ENCODE data around the gene ACER1.
"Not testable (repeated sequence)": the region's sequence is repeated elsewhere in the genome, so short reads cannot be mapped to it uniquely, and the experiment has no call there.

Gene ACER1

DNA sequence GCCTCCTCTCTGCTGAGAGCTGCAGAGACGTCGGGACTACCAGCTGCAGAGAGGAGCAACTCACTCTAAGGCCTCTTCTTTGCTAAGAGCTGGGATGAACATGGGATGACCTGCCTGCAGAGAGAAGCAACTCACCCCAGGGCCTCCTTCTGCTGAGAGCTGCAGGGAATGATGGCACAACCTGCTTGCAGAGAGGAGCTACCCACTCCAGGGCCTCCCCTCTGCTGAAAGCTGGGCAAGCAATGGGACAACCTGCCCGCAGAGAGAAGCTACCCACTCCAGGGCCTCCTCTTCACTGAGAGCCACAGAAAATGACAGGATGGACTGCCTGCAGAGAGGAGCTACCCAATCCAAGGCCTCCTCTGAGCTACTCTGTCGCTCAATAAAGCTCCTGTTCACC is 46.7 kb downstream of the ACER1 start:
- DNase-seq = no peak

DNA sequence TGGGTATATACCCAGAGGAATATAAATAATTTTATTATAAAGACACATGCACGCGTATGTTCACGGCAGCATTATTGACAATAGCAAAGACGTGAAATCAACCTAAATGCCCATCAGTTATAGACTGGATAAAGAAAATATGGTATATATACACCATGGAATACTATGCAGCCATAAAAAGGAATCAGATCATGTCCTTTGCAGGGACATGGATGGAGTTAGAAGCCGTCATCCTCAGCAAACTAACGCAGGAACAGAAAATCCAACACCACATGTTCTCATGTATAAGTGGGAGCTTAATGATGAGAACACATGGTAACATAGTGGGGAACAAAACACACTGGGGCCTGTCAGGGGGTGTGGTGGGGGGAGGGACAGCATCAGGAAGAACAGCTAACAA is 51.0 kb downstream of the ACER1 start:
- DNase-seq = not testable (repeated sequence)

DNA sequence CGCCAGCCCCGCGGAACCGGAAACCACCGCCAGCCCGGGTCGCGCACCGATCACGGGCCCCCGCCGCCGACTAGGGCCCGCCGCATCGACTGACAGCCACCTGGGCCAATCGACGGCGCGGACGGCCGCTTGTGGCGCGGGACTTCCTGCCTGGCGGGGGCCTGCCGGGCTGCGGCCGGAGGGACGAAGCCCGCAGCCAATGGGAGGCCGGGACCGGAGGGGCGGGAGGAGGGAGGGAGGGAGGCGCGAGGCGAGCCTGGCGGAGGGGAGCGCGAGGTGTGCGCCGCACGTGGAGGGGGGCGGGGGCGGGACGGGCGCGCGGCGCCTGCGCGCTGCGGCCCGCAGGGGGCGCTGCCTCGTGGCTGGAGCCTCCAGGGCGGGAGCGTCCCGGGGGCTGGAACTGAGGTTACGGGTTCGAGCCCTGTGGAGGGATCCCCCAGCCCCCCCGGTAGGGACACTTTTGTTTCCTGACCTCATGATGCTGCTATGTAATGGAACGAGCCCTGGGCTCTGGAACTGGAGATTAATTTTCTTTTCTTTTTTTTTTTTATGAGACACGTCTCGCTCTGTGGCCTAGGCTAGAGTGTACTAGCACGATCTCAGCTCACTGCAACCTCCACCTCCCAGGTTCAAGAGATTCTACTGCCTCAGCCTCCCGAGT is 53.4 kb downstream of the ACER1 start, which contains the start of gene MLLT1:
Gene MLLT1 (minus strand): TSS at position 45 of the 661 bp plus-strand sequence. CDS start 191 bp downstream, outside the sequence.
- peak; percentile 72 to 93 for DNase-seq

DNA sequence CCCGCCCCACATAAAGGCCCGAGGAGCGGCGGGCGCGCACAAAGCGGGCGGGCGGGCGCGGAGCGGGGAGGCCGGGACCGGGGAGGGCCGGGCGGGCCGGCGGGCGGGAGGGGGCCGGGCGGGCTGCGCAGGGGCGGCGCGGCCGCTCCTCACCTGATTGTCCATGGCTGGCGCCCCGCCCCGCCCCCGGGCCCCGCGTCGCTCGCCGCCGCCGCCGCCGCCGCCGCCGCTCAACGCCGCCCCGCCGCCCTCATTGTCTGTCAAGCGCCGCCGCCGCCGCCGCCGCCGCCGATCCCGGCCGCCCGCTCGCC is 53.8 kb downstream of the ACER1 start:
- DNase-seq = no peak

DNA sequence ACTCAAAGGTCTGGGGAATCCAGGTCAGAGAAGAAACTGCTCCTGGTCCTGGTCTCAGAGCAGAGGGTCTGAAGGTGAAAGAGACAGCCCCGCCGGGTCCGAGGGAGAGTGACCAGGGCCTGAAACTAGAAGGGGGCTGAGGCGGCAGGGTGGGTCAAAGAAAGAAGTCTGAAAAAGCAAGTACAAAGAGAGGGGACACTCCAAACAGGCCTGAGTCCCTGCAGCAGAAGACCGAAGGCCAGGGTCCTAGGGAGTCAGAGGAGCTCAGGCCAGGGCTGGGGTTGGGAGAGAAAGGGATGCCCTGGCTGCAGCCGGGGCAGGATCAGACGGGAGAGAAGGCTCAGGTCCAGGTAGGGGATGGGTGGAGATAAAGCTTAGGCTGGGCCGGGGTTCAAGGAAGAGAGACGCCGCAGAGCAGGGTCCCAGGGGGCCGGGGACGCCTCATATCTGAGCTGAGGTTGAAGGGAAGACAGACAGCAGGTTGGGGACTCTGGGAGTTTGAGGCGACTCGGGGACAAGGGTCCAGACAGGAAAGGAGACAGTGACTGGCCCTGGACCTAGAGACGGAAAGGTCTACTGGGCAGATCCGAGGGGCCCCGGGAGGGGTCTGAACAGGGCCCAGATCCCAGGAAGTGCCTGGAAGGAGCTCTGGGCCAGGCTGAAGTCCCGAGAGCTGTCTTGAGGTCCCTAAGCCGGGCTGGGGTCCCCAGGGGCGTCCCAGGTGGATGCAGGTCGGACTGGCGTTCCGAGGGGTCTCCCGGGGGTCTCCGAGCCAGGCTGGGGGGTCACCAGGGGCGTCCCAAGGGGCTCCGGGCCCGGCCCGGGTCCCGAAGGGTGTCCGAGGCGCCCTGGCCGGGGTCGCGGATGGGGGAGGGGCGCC is 54.4 kb downstream of the ACER1 start:
- no peak for DNase-seq

DNA sequence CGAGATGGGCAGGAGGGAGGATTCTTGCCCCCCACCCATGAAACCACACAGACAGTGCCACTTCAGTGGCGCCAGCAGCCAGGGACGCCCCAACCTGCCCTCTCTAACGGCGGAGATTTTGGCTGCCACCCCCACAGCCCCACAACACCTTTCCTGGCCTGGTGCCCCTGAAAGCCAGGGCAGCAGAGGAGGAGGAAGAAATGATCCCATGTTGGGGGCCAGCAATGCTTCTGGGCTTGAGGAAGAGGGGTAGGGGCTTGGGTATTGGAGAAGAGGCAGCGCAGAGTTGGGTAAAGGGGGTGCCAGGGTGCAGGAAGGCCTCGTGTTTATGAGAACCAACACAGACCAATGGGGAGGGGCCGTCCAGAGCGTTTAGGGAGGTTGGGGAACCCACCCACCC is 55.4 kb downstream of the ACER1 start:
- DNase-seq = no peak

DNA sequence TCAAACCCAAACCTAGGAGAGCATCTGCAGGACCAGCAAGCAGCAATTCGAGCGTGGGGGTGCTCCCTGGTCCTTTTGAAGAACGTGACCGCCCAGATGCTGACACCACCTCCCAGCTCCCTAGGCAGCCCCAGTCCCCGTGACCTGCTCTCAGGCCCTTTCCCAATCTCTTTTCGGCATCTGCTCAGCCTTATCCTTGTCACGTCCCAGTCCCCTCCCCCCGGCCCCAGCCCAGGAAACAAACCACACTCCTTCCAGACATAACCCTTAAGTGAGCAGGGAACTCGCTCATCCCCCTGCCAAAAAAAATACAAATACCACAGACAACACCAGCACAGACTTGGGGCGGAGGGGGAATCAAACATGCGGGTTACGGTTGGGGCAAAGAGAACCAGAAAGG is 57.0 kb downstream of the ACER1 start:
- DNase-seq = no peak

DNA sequence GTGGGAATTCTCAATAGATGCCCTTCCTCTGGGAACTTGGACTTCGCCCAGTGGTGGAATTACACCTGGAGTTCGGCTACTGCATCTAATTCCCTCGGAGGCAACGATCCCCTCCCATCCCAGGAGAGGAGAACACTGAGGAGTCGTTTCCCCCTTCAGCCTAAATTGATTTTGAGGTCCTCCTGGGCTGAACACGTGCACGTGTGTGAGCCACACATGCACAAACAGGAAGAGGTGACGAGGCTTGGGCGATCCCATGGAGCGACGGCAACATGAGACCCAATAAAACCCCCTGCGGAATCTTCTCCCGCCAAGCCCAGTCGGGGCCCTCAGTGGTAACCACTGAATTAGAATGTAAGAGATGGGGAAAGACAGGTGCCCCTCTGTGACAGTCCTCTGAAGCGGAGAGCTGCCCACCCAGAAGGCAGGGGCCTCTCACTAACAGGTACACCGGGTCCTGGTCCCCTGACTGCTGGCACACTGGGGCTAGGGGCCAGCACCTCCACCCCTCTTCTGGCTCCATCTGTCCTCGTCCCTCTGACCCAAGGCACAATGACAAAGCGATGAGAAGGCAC is 58.2 kb downstream of the ACER1 start:
- DNase-seq = no peak

DNA sequence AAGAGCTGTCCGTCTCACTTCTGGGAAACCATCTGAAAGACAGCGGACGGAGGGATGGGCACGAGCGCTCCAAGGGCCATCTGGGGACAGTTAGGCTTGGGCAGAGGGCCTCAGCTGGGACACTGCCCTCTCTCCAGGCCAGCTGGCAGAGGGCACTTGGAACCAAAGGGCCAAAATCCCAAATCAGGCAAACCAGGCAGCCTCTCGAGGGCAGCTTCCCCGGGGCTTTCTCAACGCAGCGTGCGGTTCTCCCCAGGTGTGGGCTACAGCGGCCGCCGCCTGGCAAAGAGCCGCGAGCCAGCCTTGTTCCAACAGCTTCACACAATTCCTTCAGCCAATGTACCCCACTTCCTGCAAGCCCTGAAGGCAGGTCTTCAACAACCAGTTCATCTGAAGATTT is 58.7 kb downstream of the ACER1 start:
- no peak for DNase-seq

DNA sequence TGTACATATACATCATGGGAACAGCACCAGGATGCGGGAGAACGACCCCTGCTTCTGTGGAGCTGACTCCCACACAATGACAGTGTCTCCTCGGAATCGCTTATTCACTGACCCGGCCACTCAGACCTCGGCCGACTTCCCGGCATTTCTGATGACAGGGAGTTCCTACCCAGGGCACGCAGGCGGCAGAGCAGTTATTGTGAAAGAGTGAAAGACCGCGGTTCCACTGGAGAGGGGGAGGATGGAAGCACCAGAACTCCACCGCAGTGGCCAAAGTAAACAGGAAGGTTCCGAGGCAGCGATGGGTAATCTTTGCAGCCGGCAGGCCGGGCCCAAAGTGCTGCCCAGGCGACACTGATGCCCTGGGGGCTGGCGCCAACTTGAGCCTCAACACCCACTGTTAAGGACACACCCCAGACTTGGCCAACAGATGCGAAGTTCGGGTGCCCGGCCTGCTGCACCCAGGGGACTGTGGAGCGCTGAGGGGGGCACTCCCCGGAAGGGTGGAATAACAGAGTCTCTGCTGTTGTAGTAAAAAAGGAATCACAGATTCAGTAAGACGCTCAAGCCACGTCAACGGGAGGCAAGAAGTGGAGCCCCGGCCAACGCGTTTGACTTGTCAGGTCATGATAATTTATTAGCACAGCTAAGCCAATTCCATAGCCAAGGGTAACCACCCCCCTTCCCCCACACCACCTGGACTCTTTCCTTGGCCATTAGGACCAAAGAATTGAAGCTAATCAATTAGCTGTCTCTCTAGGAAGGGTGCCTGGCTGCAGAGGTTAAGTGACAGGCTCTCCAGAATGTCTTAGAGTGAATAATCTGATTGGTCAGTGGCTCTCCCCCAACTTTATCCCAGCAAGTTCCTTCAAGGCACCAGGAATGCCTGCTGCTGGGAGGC is 59.5 kb downstream of the ACER1 start:
- DNase-seq = no peak

DNA sequence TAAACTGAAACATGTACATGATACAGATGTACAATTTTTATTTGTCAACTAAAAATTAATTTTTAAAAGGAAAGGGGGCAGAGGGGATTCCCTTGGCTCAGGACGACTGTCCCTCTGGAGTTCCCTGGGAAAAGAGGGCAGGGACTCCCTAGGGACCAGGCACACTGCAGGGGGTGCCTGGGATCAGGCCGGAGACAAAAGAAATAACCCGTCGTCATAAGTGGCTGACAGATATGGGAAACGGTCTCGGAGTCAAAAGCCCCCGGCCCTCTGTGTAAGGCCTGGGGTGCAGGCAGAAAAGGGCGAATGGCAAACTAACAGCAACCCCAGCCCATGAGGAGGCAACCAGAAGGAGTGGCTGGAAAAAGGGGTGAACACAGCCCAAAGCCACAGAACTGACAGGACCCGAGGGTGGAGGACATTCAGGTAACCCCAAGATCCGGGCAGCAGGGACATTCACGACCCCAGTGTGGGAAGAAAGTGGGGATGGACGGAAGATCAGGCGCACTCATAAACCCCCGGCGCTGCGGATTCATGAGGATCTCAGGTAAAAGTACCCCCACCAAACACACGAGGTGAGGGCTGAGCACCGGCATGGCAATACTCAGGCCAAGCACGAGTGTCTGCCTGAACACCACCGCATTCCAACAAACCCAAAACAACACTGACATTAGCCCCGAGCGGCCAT is 60.4 kb downstream of the ACER1 start:
- no peak for DNase-seq

DNA sequence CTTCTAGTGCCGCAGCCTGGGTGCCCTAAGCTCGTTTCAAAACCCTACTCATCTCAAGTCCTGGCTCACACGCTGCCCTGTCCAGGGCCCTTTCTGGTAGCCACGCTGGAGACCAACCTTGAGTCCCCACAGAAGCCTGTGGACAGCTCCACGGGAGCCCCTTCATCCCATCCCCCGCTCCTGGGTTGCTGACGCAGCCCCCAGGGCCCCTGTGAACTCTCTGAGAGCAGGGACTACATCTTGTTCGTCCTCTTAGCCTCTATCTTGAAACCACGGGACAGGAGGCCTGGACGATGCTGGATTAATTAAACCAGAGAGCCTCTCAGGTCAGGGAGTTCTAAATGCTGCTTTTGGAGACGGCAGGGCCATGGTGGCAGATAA is 61.0 kb downstream of the ACER1 start:
- no peak for DNase-seq

DNA sequence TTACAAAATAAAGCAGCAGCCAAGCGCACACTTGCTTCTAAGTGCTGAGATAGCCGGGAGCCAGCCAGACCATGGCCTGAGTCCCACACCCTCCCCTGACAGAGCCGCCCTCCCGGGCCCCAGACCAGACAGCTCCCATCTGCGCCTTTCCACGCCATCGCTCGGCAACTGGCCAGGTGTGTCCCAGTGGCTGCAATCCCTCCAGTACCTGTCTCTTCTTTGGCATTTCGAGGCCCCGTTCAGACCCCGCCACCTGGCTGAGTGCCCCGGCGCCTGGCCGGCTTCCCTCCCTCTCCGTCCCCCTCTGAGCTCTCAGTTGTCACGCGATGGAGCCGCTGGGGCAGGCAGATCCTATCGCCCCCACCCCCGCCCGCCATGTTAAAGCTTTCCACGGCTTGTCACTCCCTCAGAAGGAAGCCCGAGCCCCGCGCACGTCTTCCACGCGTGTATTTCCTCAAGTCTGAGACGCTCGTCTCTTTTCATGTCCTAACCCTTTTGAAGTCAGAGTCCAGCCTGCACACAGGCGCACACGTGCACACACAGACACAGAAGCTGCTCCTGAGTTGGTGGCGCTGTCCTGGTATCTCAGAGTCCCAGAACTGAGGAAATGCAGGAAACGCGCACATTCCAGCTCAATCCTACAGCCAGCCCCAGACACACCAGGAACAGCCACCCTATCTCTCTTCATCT is 61.5 kb downstream of the ACER1 start:
- DNase-seq = peak in 1 of 2 experiments; percentile 1

DNA sequence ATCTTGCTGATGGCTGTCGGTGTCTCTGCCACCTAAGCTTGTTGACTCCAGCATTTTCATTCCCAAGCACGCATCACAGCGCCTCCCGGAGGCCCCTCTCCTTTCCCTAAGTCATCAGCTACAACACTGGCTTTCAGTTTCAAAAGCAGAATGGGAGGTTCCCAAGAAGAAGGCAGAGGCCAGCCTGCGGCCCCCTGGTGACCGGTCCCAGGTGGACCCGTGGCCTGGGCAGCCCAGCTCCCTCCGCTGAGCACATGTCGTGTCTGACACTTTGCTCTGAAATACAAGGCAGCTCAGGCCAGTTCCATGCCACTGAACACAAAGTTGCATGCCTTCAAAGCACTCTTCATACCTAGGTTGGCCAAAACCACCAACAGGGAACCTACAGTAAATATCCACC is 62.2 kb downstream of the ACER1 start:
- DNase-seq = no peak

DNA sequence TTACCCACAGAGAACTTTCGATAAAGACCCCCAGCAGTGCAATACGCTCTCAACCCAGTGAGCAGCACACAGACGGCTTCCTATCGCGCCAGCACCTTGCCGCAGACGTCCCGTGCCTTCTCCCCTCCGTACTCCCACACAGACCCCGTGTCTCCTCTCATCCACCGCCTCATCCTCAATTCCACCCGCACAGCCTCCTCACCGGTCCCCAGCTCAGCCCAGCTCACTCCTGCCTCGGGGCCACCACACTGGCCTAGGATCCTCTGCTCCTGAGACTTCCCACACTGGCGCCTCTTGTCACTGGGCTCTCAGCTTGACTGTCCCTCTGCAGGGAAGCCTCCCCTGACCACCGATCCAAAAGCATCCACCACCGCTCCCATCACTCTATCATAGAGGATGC is 62.6 kb downstream of the ACER1 start:
- no peak for DNase-seq

DNA sequence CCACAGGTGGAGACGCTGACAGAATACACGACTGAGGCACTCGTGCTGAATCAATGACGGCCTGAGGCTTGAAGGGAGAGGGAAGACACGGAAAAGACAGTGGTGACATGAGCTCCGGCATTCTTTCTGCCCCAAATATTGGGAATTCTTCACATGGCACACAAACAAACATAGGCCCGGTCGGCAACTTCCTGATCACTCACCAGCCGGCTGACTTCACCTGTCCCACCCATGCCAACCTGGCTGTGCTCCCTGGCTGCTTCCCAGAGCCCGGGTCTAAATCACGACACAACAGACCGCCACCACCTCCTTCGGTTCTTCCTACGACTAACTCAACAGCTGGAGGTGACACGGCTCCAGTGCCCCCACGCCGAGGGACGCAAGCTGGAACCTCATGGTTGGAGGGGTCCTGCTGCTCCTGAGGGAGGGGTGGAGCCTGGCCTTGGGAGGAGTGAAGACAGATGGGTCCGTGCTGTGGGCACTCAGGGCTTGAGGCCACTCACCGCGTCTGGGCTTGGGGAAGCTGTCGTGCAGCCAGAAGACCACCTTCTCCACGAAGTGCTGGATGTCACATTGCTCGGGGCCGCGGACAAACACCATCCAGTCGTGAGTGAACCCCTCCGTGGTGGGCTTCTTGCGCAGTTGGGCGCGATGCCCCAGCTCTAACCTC is 63.2 kb downstream of the ACER1 start:
- no peak for DNase-seq

DNA sequence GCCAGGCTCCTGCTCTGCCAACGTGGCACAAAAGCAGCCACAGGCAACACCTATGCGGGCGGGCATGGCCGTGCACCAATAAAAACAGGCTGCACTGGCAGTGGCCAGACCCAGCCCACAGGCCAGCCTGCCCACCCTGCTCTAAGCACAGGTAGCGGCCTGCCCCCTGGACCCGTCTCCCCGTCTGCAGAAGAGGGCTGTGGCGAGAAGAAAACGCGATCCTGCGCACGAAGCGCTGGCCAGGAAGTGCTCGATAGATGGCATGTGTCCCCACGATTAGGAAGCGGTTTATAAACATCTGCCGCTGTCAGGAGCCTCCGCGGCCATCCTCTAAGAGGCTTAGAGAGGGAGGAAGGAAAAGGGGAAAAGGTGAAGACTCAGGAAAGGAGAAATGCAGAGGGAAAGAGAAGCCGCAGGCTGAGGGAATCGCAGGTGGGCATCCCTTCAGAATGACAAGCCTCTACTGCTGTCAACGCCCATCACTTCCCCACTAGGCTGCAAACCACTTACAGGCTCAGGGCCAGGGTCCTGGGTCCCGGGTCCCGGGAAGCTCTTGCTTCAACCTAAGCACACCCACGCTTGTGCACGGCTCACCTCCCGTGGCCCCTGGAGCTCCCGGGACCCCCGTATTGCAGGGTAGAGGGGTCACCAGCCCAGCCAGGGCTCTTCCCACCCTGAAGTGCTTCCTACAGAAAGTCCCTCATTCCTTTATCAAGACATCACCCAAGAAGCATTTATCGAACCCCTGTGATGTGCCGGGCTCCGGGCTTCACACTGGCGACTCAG is 64.1 kb downstream of the ACER1 start:
- DNase-seq = no peak

DNA sequence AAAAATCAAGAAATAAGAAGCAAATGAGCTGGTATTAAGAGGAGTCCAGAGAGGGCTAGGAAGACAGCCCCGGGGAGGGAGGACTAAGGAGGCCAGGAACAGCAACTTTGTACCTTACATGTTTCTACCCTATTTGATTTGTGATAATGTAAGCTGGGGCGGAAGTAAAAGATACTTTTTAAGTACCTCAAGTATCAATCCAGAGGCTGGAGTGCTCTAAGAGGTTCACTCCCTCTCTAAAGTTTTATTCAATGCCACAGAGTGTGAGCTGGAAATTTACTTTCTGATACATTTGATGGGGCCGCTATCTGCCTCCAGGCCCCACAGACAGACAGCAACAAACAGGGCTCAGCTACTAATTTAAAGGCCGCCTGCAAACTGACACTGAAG is 65.0 kb downstream of the ACER1 start:
- no peak for DNase-seq

DNA sequence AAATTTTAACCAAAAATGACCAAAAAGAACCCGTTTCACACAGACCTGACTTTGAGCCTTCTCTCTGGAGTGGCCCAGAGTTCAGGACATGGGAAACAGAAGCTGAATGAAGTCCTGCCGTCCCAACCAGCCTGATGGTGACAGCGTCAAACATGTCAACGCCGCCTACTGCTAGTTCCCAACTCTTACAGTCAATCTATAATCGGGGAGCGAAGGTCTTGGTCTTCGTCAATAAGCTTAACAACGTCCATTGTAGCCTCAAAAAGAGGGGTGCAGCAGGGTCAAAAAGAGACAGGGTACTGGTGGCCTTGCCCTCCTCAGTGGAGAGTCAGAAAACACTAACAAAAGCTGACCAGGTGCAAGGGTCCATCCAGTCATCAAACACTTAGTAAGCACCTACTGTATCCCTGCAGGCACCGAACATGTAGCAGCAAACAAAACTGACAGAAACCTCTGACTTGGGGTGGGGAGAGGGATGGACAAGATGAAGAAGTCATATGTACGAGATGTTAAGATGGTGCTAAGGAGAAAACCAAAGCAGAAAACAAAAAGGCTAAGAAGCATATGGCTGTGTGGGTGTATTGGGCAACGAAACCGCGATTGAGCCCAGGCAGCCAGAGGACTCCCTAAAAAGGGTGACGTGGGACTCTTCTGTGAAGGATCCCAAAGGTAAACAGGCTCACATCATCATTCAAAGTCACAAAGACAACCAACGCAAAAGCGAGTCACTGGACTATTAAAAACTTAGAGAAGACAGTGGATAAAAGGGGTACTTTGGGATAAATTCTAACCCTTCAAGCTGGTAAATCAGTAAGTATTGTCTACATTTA is 65.6 kb downstream of the ACER1 start:
- no peak for DNase-seq

DNA sequence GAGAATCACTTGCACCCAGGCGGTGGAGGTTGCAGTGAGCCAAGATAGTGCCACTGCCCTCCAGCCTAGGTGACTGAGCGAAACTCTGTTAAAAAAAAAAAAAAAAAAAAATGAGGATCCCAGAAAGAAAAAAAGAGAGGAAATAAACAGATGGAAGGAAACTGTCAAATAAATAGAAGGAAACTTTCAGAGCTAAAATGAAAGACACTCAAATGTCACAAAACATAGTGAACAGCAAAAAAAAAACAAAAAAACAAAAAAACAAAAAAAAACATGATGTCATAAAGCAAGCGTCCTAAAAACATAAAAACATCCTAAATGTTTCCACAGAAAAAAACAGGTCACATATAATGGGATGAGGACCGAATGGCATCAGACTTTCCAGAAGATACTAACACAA is 68.6 kb downstream of the ACER1 start:
- no peak for DNase-seq
